GM19467 (cell line): ENCODE data around the gene SLX9.
"Not testable (repeated sequence)": the region's sequence is repeated elsewhere in the genome, so short reads cannot be mapped to it uniquely, and the experiment has no call there.

Source experiments
- ATAC-seq: cut with Tn5 transposase; IDR thresholded peaks from one replicate; pipeline ENCODE4 v1.9.1; 2021; ENCODE audit warnings: mild to moderate bottlenecking, moderate library complexity; ENCODE audit not compliant: unreplicated experiment

SLX9 gene

GRCh38 chr21:45015469-45015860 is 75.6 kb downstream of the SLX9 start:
- ATAC-seq: no peak

- no peak for ATAC-seq
These were observed 76.2 kb downstream of the SLX9 start for GRCh38 chr21:45016031-45016405.

- no peak for ATAC-seq
These were observed 76.7 kb downstream of the SLX9 start for GRCh38 chr21:45016406-45017038.

GRCh38 chr21:45017039-45017960 is 77.5 kb downstream of the SLX9 start:
- no peak for ATAC-seq

GRCh38 chr21:45018131-45019075 is 78.6 kb downstream of the SLX9 start:
- no peak for ATAC-seq

- ATAC-seq: no peak
These were observed 79.5 kb downstream of the SLX9 start for GRCh38 chr21:45019076-45019886.

GRCh38 chr21:45019887-45020537 is 80.2 kb downstream of the SLX9 start:
- no peak for ATAC-seq

- no peak for ATAC-seq
These were observed 81.0 kb downstream of the SLX9 start for GRCh38 chr21:45020629-45021427.

- ATAC-seq: no peak
These were observed 81.9 kb downstream of the SLX9 start for GRCh38 chr21:45021428-45022347.

GRCh38 chr21:45022348-45022675 is 82.5 kb downstream of the SLX9 start:
- ATAC-seq: no peak

- ATAC-seq: no peak
These were observed 82.9 kb downstream of the SLX9 start for GRCh38 chr21:45022736-45023135.

- not testable (repeated sequence) for ATAC-seq
These were observed 84.7 kb downstream of the SLX9 start for GRCh38 chr21:45024516-45024915.

- no peak for ATAC-seq
These were observed 86.4 kb downstream of the SLX9 start for GRCh38 chr21:45026066-45026745.
